ENCODE measurements around the gene PCYT2. TPM values are rescaled to one million over a fixed set of nuclear protein-coding genes. Genes with fewer than 3 reads are reported as not detected.

Gene PCYT2
- total RNA-seq, 2 donors from 2014 or later, result 47.5 to 71.6 TPM

- H3K27ac ChIP-seq, result peak overlapping the region; percentile 99
- intact Hi-C loops (cut with DNase I), result no loop called here
These were observed 39.6 kb downstream of the PCYT2 start for GRCh38 chr17:81871387-81872230.

GRCh38 chr17:81870981-81871386, 40.2 kb downstream of the PCYT2 start, which contains the start of gene ARHGDIA:
TSS of gene ARHGDIA (minus strand) at chr17:81871337. CDS start at chr17:81869930, 1,407 bp downstream.
- TF ChIP-seq CTCF (IDR thresholded peaks at IDR 0.05), result no peak
- peak within 1 kb of the TSS; percentile 99 for H3K27ac ChIP-seq
- intact Hi-C loops (cut with DNase I), result no loop called here
- H3K36me3 ChIP-seq, result no peaks in the 10 kb centered on the region
- no peaks in the 10 kb centered on the region for H3K27me3 ChIP-seq
- H3K9me3 ChIP-seq, result no peaks in the 10 kb centered on the region
- no peak for DNase-seq
- H3K9ac ChIP-seq (ENCODE audit: low read depth in 2 of 2, low read length in 2 of 2), result peak within 1 kb of the TSS; percentile 99 to 100
- peak within 1 kb of the TSS; percentile 98 for H3K4me3 ChIP-seq
- H3K4me1 ChIP-seq, result peaks cover 30% of the 10 kb centered on the region

More at GRCh38 chr17:81871387-81872230, 39.6 kb downstream of the PCYT2 start:
- Histone ChIP-seq H3K9me3 (no peaks in the 10 kb centered on the region), H3K36me3 (no peaks in the 10 kb centered on the region), H3K4me1 (peaks cover 24% of the 10 kb centered on the region), H3K27me3 (no peaks in the 10 kb centered on the region), H3K9ac (ENCODE audit: low read depth in 2 of 2, low read length in 2 of 2) (peak overlapping the region; percentile 98 to 100), H3K4me3 (peak overlapping the region; percentile 98)
- peak; percentile 96 for DNase-seq
- TF ChIP-seq CTCF (IDR thresholded peaks at IDR 0.05), result no peak

- peak overlapping the region; percentile 88 for H3K4me3 ChIP-seq
- no peak for TF ChIP-seq CTCF (IDR thresholded peaks at IDR 0.05)
- H3K27ac ChIP-seq, result peak overlapping the region; percentile 99
- H3K36me3 ChIP-seq, result no peaks in the 10 kb centered on the region
- H3K9ac ChIP-seq (ENCODE audit: low read depth in 2 of 2, low read length in 2 of 2), result peak overlapping the region; percentile 99 to 100
- peak; percentile 41 for DNase-seq
- H3K4me1 ChIP-seq, result peaks cover 36% of the 10 kb centered on the region
- no peaks in the 10 kb centered on the region for H3K27me3 ChIP-seq
- intact Hi-C loops (cut with DNase I), result no loop called here
- H3K9me3 ChIP-seq, result no peaks in the 10 kb centered on the region
These were observed 40.8 kb downstream of the PCYT2 start for GRCh38 chr17:81870131-81870980.

GRCh38 chr17:81869221-81870130, 41.7 kb downstream of the PCYT2 start:
- intact Hi-C loops (cut with DNase I), result no loop called here
- Histone ChIP-seq H3K27ac (peak overlapping the region; percentile 99), H3K4me3 (peak overlapping the region; percentile 88), H3K4me1 (peaks cover 41% of the 10 kb centered on the region), H3K36me3 (no peaks in the 10 kb centered on the region), H3K9ac (ENCODE audit: low read depth in 2 of 2, low read length in 2 of 2) (peak overlapping the region; percentile 99 to 100), H3K27me3 (no peaks in the 10 kb centered on the region), H3K9me3 (no peaks in the 10 kb centered on the region)
- peak; percentile 88 for TF ChIP-seq CTCF (IDR thresholded peaks at IDR 0.05)
- peak; percentile 45 for DNase-seq
